ENCODE measurements around the gene SLC38A4. TPM values are rescaled to one million over a fixed set of nuclear protein-coding genes. Genes with fewer than 3 reads are reported as not detected.
A peak's percentile ranks its signal among the peaks of the same experiment; 100 is the strongest.
"Not testable (repeated sequence)": the region's sequence is repeated elsewhere in the genome, so short reads cannot be mapped to it uniquely, and the experiment has no call there.

Gene SLC38A4
- total RNA-seq, 1 experiment from 2014 or later: 1.5 TPM

GRCh38 chr12:46777587-46777986 lies 48.2 kb downstream of the SLC38A4 start:
- no peak for DNase-seq (ENCODE audit: low spot score)

GRCh38 chr12:46775796-46776195 lies 50.0 kb downstream of the SLC38A4 start:
- DNase-seq (ENCODE audit: low spot score): no peak

GRCh38 chr12:46774322-46774633 lies 51.5 kb downstream of the SLC38A4 start:
- DNase-seq (ENCODE audit: low spot score): no peak

DNA sequence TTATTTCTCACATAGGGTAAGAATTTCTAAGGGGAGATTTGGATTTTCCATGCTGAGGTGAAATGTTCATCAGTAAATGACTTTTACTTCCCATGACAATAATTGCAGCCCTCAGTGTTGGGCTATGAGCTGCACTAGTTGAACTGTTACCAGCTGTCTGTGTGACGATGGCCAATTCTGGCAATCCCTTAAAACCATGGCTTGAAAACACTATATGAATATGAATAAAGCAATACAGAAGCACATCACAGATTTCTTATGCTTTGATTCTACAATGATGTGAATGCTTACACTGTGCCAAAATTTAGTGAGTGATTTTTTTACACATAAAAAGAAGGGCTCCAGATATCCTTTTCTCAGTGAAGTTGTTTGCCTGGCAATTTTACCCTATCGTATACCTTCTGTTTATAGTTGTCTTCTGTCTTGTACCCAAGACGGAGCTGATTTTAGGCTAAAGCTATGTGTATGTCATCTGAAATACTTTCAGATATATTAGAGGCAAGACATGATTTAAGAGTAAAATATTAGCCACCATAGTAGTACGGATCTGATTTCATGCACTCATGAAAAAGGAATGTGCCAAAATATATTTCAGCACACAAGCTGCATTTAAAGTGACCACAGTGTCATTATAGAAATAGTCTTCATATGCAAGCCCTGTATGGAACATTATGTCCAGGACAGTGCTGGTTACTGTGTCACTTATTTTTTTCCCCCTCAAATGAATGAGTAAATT lies 52.0 kb downstream of the SLC38A4 start:
- DNase-seq (ENCODE audit: low spot score): no peak

- DNase-seq (ENCODE audit: low spot score): peak; percentile 22
These were observed 54.4 kb downstream of the SLC38A4 start for GRCh38 chr12:46771268-46771827.

DNA sequence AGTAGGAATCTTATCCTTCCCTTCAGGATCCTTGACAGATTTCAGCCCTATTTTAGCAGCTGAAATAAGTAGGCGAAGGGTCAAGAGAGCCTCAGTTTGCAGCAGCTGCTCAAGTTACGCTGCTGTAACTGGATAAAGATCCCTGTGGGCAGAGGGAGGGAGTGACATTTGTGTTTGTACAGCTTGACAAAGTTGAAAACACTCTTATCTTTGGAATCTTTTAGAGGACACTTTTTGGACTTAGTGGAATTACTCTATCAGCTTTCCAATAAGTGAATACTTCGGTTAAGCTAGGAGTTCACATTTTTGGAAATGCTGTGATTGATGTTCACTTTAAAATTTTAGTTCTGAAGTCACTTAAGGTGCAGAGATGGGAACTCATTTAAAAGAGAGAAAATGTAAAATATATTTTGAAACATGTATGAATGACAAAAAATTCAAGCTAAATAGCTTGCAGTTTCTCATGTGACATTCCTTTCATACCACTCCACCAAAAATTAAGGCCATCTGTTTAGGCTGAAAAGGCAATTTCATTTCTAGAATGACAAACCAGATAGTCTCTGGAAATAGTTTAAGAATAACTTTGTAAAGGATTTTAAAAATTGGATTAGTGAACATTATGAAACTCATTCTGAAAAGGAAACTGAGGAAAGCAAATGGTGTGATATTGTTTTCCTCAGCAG lies 55.2 kb downstream of the SLC38A4 start:
- peak; percentile 5 for DNase-seq (ENCODE audit: low spot score)

DNA sequence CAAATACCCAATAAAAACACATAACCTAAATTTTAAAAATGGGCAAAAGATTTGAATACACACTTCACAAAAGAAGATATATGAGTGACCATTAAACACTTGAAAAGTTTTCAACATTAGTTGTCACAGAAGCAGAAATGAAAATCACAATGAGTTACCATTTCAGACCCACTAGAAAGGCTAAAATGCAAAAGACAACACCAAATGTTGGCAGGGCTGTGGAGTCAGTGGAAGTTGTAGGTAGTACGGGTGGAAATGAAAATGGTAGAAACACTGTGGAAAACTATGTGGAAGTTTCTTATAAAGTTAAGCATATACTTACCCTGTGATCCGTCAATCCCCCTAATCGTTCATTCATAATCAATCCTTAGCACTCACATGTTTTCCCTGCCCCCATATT lies 61.8 kb downstream of the SLC38A4 start:
- no peak for DNase-seq (ENCODE audit: low spot score)

DNA sequence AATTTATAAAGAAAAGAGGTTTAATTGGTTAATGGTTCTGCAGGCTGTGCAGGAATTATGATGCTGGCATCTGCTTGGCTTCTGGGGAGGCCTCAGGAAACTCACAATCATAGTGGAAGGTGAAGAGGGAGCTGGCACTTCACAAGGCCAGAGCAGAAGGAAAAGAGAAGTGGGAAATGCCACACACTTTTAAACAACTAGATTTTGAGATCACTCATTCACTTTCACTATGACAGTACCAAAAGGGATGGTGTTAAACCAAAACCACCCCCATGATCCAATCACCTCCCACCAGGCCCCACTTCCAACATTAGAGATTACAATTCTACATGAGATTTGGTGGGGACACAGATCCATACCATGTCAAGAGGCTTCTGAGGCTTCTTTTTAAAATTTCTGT lies 62.6 kb downstream of the SLC38A4 start:
- DNase-seq (ENCODE audit: low spot score): no peak

DNA sequence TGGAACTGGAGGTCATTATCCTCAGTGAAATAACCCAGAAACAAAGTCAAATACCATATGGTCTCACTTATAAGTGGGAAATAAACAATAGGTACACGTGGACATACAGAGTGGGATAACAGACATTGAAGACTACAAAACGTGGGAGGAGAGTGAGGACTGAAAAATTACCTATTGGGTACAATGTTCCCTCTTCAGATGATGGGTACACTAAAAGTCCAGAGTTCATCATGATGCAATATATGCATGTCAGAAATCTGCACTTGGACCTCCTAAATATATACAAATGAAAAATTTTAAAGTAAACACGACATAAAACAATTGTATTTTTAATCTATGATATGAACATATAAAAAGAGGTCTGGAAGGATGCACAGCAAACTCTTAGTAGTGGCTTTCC lies 71.2 kb downstream of the SLC38A4 start:
- no peak for DNase-seq (ENCODE audit: low spot score)

DNA sequence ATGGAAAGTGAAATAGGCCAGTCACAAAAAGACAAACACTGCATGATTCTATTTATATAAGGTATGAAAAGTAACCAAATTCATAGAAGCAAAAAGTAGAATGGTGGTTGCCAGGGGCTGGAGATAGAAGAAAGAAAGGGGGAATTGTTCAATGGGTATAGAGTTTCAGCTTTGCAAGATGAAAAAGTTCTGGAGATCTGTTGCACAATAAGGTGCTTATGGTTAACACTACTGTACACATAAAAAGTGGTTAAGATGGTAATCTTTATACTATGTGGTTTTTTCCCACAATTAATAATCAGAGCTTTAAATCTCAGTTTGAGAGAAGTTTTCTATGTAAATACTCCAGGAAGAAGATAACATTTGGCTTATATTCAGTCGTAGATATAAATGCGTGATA lies 73.4 kb downstream of the SLC38A4 start:
- no peak for DNase-seq (ENCODE audit: low spot score)

DNA sequence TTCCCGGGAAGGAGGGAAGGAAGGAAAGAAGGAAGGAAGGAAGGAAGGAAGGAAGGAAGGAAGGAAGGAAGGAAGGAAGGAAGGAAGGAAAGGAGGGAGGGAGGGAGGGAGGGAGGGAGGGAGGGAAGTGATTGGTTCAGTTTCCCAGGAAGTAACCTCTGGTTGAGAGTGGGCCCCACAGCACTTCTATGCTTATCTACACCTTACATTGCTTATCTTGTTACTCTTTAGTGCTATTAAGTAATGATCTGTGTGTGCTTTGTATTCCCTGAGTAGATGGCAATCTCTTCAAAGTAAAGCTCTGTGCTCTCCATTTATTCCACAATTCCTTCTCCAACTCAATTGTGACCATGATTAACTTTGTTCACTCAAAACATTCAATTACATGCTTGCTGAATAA lies 74.6 kb downstream of the SLC38A4 start:
- DNase-seq (ENCODE audit: low spot score): no peak

DNA sequence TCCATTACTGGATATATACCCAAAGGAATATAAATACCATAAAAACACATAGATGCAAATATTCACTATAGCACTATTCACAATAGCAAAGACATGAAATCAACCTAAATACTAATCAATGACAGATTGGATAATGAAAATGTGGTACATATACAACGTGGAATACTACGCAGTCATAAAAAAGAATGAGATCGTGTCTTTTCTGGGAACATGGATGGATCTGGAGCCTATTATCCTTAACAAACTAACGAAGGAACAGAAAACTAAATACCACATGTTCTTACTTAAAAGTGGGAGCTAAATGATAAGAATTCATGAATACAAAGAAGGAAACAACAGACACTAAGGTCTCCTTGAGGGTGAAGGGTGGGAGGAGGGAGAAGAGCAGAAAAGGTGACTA lies 76.5 kb downstream of the SLC38A4 start:
- no peak for DNase-seq (ENCODE audit: low spot score)

- DNase-seq (ENCODE audit: low spot score): no peak
These were observed 81.5 kb downstream of the SLC38A4 start for GRCh38 chr12:46744283-46744682.

- DNase-seq (ENCODE audit: low spot score): no peak
These were observed 82.3 kb downstream of the SLC38A4 start for GRCh38 chr12:46743456-46743855.

GRCh38 chr12:46742271-46742670 lies 83.5 kb downstream of the SLC38A4 start:
- not testable (repeated sequence) for DNase-seq (ENCODE audit: low spot score)

DNA sequence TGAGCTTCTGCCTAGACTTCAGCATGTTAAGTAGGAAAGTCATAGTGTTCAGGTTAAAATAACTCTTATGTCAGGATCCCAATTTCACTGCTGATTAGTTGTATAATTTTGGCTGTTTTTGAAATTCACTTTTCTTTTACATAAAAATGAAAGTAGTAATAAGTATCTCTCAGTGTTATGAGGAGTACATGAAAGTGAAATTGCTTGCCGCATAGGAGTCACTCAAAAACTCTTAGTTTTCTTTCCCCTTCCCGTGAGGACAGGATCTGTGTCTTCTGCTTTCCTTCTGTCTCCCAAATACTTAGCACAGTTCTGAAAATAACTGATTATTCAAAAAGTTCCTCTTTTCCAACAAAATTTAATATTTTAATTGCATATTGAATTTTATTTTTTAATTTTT lies 100.5 kb downstream of the SLC38A4 start:
- DNase-seq (ENCODE audit: low spot score): no peak

- no peak for DNase-seq (ENCODE audit: low spot score)
These were observed 102.0 kb downstream of the SLC38A4 start for GRCh38 chr12:46723629-46724419.

- DNase-seq (ENCODE audit: low spot score): no peak
These were observed 103.2 kb downstream of the SLC38A4 start for GRCh38 chr12:46722394-46723185.

GRCh38 chr12:46718495-46718894 lies 107.3 kb downstream of the SLC38A4 start:
- no peak for DNase-seq (ENCODE audit: low spot score)

DNA sequence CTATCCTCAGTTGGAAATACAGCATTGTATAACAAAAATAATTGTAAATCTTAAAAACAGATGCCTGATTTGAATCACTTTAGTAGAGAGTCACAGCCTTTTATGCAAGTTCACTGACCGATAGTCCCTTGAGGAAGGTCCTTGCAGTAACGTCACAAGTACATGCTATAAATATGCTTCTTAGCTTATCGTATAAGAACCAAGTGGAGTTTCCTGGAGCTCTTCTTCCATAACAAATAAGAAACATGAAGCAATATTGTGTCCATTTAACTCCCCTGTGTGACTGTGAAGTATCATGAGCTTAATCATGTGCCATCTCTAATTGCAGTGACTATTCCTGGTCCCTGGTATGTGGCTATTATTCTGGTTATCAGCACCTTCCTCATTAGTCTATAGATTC lies 107.9 kb downstream of the SLC38A4 start:
- DNase-seq (ENCODE audit: low spot score): no peak

GRCh38 chr12:46717159-46717558 lies 108.6 kb downstream of the SLC38A4 start:
- no peak for DNase-seq (ENCODE audit: low spot score)
